Endothelial cell of umbilical vein (primary cell): ENCODE results near the gene SARNP. TPM values are rescaled to one million over a fixed set of nuclear protein-coding genes. Genes with fewer than 3 reads are reported as not detected.

Experiments
- BruUV-seq: library from RNA; stranded (reverse); fragments of 400-500 nt; replicated peaks from 2 replicates; lab custom pipeline; 2021; lab: Mats Ljungman, UMichigan
- CTCF ChIA-PET: fragments of 300-600, 350-600 bp; sonication (Branson Sonifier 250); formaldehyde crosslinking; loops from one replicate; lab custom pipeline; 2021; ENCODE audit warnings: antibody characterized with exemption, inconsistent platforms; lab: Charles Lee
- POLR2A ChIA-PET: fragments of 300-600, 350-600 bp; sonication (Branson Sonifier 250); formaldehyde crosslinking; loops from one replicate; lab custom pipeline; 2021; ENCODE audit warnings: antibody characterized with exemption, inconsistent platforms; lab: Charles Lee
- DNase-seq: peaks from one replicate; pipeline ENCODE4 v3.0.0-alpha.2; 2011; ENCODE audit warnings: low read depth, low spot score
- FAIRE-seq: peaks from 2 replicates; lab custom pipeline; 2011; peaks lifted over from hg19 to GRCh38; lab: Jason Lieb, UNC
- H2AFZ ChIP-seq: 2 replicates; pipeline ENCODE4 v1.6.0; 2012; ENCODE audit warnings: low read depth, low read length, control low read depth, inconsistent platforms
- H3K27ac ChIP-seq: 2 replicates; pipeline ENCODE4 v1.5.1; 2011; ENCODE audit warnings: low read depth, mild to moderate bottlenecking, control low read depth, low read length, moderate library complexity; ENCODE audit not compliant: insufficient read depth
- H3K27me3 ChIP-seq, 2 experiments: 2 replicates each; pipeline versions ENCODE4 v1.6.0 to v1.6.1; 2011; ENCODE audit warnings: low read length in 2 of 2, mixed read lengths in 1 of 2; ENCODE audit not compliant: control insufficient read depth in 2 of 2, insufficient read depth in 2 of 2
- H3K36me3 ChIP-seq, 2 experiments: 2 replicates in 1 of 2; 3 replicates in 1 of 2; pipeline ENCODE4 v1.5.1; 2011; ENCODE audit warnings: low read length in 2 of 2, mild to moderate bottlenecking in 1 of 2, moderate library complexity in 1 of 2; ENCODE audit not compliant: control insufficient read depth in 2 of 2, insufficient read depth in 2 of 2; ENCODE audit errors: extremely low read depth in 1 of 2
- H3K4me1 ChIP-seq: 3 replicates; pipeline ENCODE4 v1.5.1; 2011; ENCODE audit warnings: mild to moderate bottlenecking, low read length; ENCODE audit not compliant: control insufficient read depth, insufficient read depth; ENCODE audit errors: extremely low read depth
- H3K4me2 ChIP-seq: 2 replicates; pipeline ENCODE4 v1.6.1; 2011; ENCODE audit warnings: low read length, control low read depth, mixed read lengths; ENCODE audit not compliant: insufficient read depth
- H3K4me3 ChIP-seq, 3 experiments: fragments of 200-600 bp in 1 of 3; sonication (generic), shearing (Covaris generic) in 1 of 3; replicated peaks in 1 of 3; 2 replicates each; pipeline ENCODE4 v1.5.1; 2011 to 2016; ENCODE audit warnings: control low read depth in 3 of 3, low read length in 3 of 3, mild to moderate bottlenecking in 2 of 3, inconsistent platforms in 1 of 3, low read depth in 1 of 3, moderate library complexity in 1 of 3; ENCODE audit not compliant: insufficient read depth in 1 of 3
- H3K79me2 ChIP-seq: 2 replicates; pipeline ENCODE4 v1.6.0; 2012; ENCODE audit warnings: low read length, inconsistent platforms; ENCODE audit not compliant: control insufficient read depth, insufficient read depth
- H3K9ac ChIP-seq: replicated peaks from 2 replicates; pipeline ENCODE3; 2011; ENCODE audit warnings: low read length, control low read depth; ENCODE audit not compliant: insufficient read depth; ENCODE audit errors: extremely low read depth
- H3K9me1 ChIP-seq: replicated peaks from 3 replicates; pipeline ENCODE4 v1.6.0; 2011; ENCODE audit warnings: mild to moderate bottlenecking, low read length; ENCODE audit not compliant: control insufficient read depth, insufficient read depth; ENCODE audit errors: extremely low read depth
- H3K9me3 ChIP-seq: replicated peaks from 2 replicates; pipeline ENCODE4 v1.5.1; 2012; ENCODE audit warnings: low read length, inconsistent platforms; ENCODE audit not compliant: control insufficient read depth, insufficient read depth
- H4K20me1 ChIP-seq: replicated peaks from 2 replicates; pipeline ENCODE3; 2011; ENCODE audit warnings: mild to moderate bottlenecking, low read length; ENCODE audit not compliant: control insufficient read depth, insufficient read depth; ENCODE audit errors: extremely low read depth
- CTCF ChIP-seq, 2 donors: IDR thresholded peaks; 1 replicate in 1 of 2; 2 replicates in 1 of 2; pipeline ENCODE4 v1.5.1; 2011; ENCODE audit warnings: low read length in 2 of 2, mild to moderate bottlenecking in 2 of 2, moderate library complexity in 2 of 2, control low read depth in 1 of 2, inconsistent platforms in 1 of 2, low read depth in 1 of 2; ENCODE audit not compliant: insufficient read depth in 1 of 2; ENCODE audit errors: extremely low read depth in 1 of 2
- EZH2 ChIP-seq: IDR thresholded peaks from 2 replicates; pipeline ENCODE4 v1.6.1; 2012; ENCODE audit warnings: borderline replicate concordance, low read depth, mild to moderate bottlenecking, moderate library complexity, low read length, inconsistent platforms; ENCODE audit not compliant: severe bottlenecking
- FOS ChIP-seq: IDR thresholded peaks from 2 replicates; pipeline ENCODE4 v1.6.1; 2011; ENCODE audit warnings: mild to moderate bottlenecking, low read length, moderate library complexity, borderline replicate concordance; ENCODE audit not compliant: insufficient read depth
- GATA2 ChIP-seq: IDR thresholded peaks from 2 replicates; pipeline ENCODE4 v1.7.0; 2011; ENCODE audit warnings: low read depth, mild to moderate bottlenecking, moderate library complexity, mixed read lengths, low read length; ENCODE audit not compliant: insufficient read length, insufficient read depth
- JUN ChIP-seq: IDR thresholded peaks from 2 replicates; pipeline ENCODE4 v1.6.1; 2011; ENCODE audit warnings: borderline replicate concordance, low read depth; ENCODE audit not compliant: insufficient read length, insufficient read depth
- MAX ChIP-seq: IDR thresholded peaks from 2 replicates; pipeline ENCODE4 v1.6.1; 2011; ENCODE audit not compliant: insufficient read depth, insufficient read length
- MYC ChIP-seq: IDR thresholded peaks from one replicate; pipeline ENCODE4 v1.6.1; 2011; ENCODE audit warnings: mild to moderate bottlenecking, low read depth, low read length
- POLR2A ChIP-seq: IDR thresholded peaks from 2 replicates; pipeline ENCODE4 v1.6.1; 2012; ENCODE audit warnings: low read depth, mild to moderate bottlenecking, control low read depth, low read length
- POLR2AphosphoS5 ChIP-seq: IDR thresholded peaks from 2 replicates; pipeline ENCODE4 v1.6.1; 2012; ENCODE audit warnings: low read depth, mild to moderate bottlenecking, control low read depth, low read length, moderate library complexity; ENCODE audit not compliant: insufficient read depth
- dilution Hi-C: fragments of 300-500 bp; cut with MboI; formaldehyde crosslinking; loops from one replicate; pipeline ENCODE4 v1.15.0; 2019; ENCODE audit warnings: low sequenced_read_pairs; ENCODE audit not compliant: extremely low pct_ligation_motif_present
- intact Hi-C: fragments of 100-400 bp; cut with micrococcal nuclease; formaldehyde crosslinking; loops from one replicate; pipeline ENCODE4 v1.10.0; 2022
- polyA plus RNA-seq, 4 experiments: library from polyadenylated mRNA; depleted of rRNA in 3 of 4; stranded (reverse) in 3 of 4; unstranded in 1 of 4; fragments of >200 nt; gene quantifications; 2 replicates each; pipeline versions ENCODE4 v1.2.1 to v1.2.3, GENCODE V29; 2011 to 2012; ENCODE audit warnings: missing spikeins in 1 of 4
- total RNA-seq: library from RNA; stranded (reverse); gene quantifications from 2 replicates; pipeline ENCODE4 v1.2.3, GENCODE V29; 2021

Gene SARNP
- total and polyA plus RNA-seq, 2 donors (not counting 3 experiments of a cell fraction or from before 2014, with no cell fraction given), result 88.1 to 101 TPM

DNA sequence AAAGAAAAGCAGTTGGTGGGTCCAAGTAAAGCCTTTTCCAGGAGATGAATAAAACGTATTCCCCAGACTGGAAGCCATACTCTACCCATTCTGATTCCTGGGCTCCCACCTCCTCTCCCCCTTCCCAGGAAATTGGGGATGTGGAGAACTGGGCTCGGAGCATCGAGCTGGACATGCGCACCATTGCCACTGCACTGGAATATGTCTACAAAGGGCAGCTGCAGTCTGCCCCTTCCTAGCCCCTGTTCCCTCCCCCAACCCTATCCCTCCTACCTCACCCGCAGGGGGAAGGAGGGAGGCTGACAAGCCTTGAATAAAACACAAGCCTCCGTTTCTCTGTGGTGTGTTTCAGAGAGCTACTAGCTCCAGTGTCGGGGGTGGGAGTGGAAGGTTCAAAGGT, 98.2 kb downstream of the SARNP start:
- ChIA-PET CTCF (interaction anchor here (0.6 to 11.1 kb wide), 8 partner anchors 9 to 530 kb away, joined by 3 to 151 read pairs (median 10); partner anchors contain the start of gene CD63), POLR2A (no interaction called here)
- Histone ChIP-seq H3K9me1 (no peaks in the 10 kb centered on the region), H3K27me3 (no peaks in the 10 kb centered on the region), H3K4me3 (no peak overlapping the region), H3K4me1 (peaks cover 28% of the 10 kb centered on the region), H3K27ac (no peak overlapping the region), H3K9me3 (no peaks in the 10 kb centered on the region), H3K79me2 (no peaks in the 10 kb centered on the region), H4K20me1 (no peaks in the 10 kb centered on the region), H3K9ac (no peak overlapping the region), H2AFZ (no peak overlapping the region), H3K4me2 (no peak overlapping the region), H3K36me3 (peaks cover 6 to 8% of the 10 kb centered on the region in 2 experiments)
- no peak for TF ChIP-seq POLR2A
- TF ChIP-seq POLR2AphosphoS5, result no peak
- TF ChIP-seq JUN, result no peak
- TF ChIP-seq GATA2, result no peak
- TF ChIP-seq CTCF (IDR thresholded peaks at IDR 0.05; ENCODE audit: extremely low read depth in 1 of 2, insufficient read depth in 1 of 2, low read depth in 1 of 2, low read length in 2 of 2), result no peak
- no peak for TF ChIP-seq MAX
- no peak for TF ChIP-seq MYC
- no peak for TF ChIP-seq EZH2
- TF ChIP-seq FOS, result no peak
- no TSS peak for BruUV-seq
- intact Hi-C loops (no loop called here), dilution Hi-C loops (no loop called here)
- FAIRE-seq, result no peak
- DNase-seq, result no peak
